AG09309 (cell line): ENCODE results near the gene KIFC1.

Source experiments
- DNase-seq: peaks from one replicate; pipeline ENCODE4 v3.0.0-alpha.2; 2010; ENCODE audit warnings: low read depth
- H3K4me3 ChIP-seq: 2 replicates; pipeline ENCODE4 v1.5.1; 2011; ENCODE audit warnings: mild to moderate bottlenecking, low read depth, low read length, moderate library complexity; ENCODE audit not compliant: control insufficient read depth
- CTCF ChIP-seq: IDR thresholded peaks from 2 replicates; pipeline ENCODE4 v1.5.1; 2011; ENCODE audit warnings: mild to moderate bottlenecking, low read depth, low read length, inconsistent platforms; ENCODE audit not compliant: insufficient read depth, control insufficient read depth; ENCODE audit errors: missing control alignments

The KIFC1 gene

GRCh38 chr6:33433001-33433543 is 41.4 kb downstream of the KIFC1 start:
- H3K4me3 ChIP-seq: no peak overlapping the region
- no peak for TF ChIP-seq CTCF
- DNase-seq: no peak

- DNase-seq: no peak
- H3K4me3 ChIP-seq: no peak overlapping the region
- no peak for TF ChIP-seq CTCF
Measured at GRCh38 chr6:33433544-33434191, 42.0 kb downstream of the KIFC1 start.

- DNase-seq: no peak
- H3K4me3 ChIP-seq: no peak overlapping the region
- TF ChIP-seq CTCF: no peak
Measured at GRCh38 chr6:33434961-33435360, 43.3 kb downstream of the KIFC1 start.

- no peak for TF ChIP-seq CTCF
- DNase-seq: no peak
- H3K4me3 ChIP-seq: no peak overlapping the region
Measured at GRCh38 chr6:33437666-33438065, 46.0 kb downstream of the KIFC1 start.

- DNase-seq: no peak
- no peak overlapping the region for H3K4me3 ChIP-seq
- TF ChIP-seq CTCF: no peak
Measured at GRCh38 chr6:33438978-33439594, 47.5 kb downstream of the KIFC1 start.

GRCh38 chr6:33439956-33440648 is 48.5 kb downstream of the KIFC1 start:
- no peak for TF ChIP-seq CTCF
- no peak overlapping the region for H3K4me3 ChIP-seq
- DNase-seq: no peak
